ENCODE measurements around the gene SPSB3.

The SPSB3 gene

DNA sequence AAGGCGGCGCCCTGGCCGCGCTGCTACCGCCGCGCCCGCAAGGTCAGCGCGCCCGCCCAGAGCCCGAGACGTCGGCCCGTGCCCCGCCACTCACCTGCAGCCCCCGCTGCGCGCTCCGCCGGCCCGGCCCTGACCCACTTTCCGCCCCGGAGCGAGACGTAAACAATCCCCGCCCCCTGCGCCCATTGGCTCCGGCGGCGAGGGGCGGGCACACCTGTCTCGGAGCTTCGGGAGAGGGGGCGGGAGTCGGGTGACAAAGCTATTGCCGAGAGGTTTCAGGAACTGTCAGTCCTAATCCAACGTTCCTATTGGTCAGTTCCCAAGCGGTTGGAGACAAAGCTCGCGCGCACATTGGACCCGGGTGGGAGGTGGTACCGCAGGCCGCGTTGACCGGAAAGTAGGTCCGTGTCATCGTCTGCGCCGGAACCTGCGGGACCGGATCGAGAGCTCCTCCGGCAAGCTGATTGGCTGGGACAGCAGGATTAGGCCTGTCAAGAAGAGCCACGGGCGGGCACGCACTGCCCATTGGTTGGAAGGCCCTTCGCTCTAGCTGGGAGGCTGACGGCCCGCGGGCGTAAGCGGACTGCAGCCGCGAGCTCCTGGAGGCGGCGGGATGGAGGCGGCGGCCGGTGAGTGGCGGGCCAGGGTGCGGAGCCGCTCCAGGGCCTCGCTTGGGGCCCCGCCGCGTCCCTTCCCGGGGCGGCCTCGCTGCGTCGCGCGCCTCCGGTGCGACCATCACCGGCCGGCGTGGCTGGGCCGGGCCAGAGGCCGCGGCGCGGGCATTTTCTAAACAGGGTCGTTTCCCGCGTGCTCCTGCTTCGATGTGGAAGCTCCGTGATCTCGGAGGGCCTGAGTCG, at the start of gene SPSB3, which contains the start of gene NUBP2:
TSS of gene SPSB3 (minus strand) at position 164 of the 857 bp plus-strand sequence. CDS start 1,088 bp downstream, outside the sequence.
TSS of gene NUBP2 (plus strand) at position 553 of the 857 bp plus-strand sequence. CDS start at position 614, 61 bp downstream.
- peak within 1 kb of the TSS; percentile 83 for H3K4me3 ChIP-seq (ENCODE audit: low read depth, low read length)
- DNase-seq (ENCODE audit: low read depth): peak; percentile 100
- TF ChIP-seq, protein P1, sequence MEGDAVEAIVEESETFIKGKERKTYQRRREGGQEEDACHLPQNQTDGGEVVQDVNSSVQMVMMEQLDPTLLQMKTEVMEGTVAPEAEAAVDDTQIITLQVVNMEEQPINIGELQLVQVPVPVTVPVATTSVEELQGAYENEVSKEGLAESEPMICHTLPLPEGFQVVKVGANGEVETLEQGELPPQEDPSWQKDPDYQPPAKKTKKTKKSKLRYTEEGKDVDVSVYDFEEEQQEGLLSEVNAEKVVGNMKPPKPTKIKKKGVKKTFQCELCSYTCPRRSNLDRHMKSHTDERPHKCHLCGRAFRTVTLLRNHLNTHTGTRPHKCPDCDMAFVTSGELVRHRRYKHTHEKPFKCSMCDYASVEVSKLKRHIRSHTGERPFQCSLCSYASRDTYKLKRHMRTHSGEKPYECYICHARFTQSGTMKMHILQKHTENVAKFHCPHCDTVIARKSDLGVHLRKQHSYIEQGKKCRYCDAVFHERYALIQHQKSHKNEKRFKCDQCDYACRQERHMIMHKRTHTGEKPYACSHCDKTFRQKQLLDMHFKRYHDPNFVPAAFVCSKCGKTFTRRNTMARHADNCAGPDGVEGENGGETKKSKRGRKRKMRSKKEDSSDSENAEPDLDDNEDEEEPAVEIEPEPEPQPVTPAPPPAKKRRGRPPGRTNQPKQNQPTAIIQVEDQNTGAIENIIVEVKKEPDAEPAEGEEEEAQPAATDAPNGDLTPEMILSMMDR (IDR thresholded peaks at IDR 0.05; ENCODE audit: low read depth, low read length, missing control alignments): no peak
- in situ Hi-C loops (cut with HindIII; ENCODE audit: low sequenced_read_pairs): no loop called here

DNA sequence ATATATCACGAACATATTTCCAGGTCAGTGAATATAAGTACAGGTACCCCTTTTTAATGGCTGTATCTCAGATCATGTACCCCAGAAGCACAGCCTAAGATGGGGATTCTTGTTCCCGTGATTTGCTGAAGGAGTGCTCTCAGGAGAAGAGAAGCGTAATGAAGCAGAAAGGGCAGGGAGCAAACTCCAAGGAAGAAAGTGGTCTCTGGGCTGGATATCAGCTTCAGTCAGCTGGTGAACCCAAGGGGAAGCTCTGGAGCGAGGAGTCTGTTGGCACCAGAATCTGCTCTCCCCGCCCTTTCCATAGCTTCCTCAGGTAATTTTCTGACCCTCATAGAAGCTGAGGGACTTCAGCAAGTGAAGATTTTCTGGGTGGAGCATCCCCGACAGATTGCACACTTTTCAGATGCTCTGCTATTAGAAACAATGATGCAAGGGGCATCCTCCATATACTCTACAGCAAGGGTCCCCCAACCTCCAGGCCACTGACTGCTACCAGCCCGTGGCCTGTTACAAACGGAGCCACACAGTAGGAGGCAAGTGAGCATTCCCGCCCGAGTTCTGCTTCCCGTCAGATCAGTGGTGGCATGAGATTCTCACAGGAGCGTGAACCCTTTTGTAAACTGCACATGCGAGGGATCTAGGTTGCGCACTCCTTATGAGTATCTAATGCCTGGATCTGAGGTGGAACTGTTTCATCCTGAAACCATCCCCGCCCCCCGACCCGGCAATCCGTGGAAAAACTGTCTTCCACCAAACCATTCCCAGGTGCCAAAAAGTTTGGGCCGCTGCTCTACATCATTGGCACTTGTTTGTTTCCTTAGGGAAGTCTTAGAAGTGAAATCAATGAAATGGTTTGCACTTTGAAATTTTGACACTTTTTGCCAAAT, 49.1 kb upstream of the SPSB3 start:
- no peak for DNase-seq (ENCODE audit: low read depth)
- H3K4me3 ChIP-seq (ENCODE audit: low read depth, low read length): no peak overlapping the region
- TF ChIP-seq, protein P1 (IDR thresholded peaks at IDR 0.05; ENCODE audit: low read depth, low read length, missing control alignments): no peak
- in situ Hi-C loops (cut with HindIII; ENCODE audit: low sequenced_read_pairs): no loop called here

DNA sequence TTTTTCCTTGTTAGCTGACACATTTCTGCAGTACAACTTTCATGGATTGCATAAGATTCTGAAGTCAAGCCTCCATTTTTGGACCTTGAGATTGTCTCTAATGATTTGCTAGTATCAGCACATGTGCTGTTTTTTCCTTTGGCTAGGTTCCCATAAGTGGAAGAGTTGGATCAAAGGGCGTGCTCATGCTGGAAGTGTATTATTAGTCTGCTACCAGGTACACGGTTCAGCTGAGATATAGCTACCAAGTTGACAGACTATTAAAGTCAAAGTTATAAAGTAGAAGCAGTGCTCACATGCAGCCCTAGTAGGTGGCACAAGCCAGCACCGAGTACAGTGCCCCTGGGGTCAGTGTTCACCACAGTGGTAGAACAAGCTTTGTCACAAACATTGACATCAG, 47.8 kb upstream of the SPSB3 start:
- in situ Hi-C loops (cut with HindIII; ENCODE audit: low sequenced_read_pairs): no loop called here
- TF ChIP-seq, protein P1 (IDR thresholded peaks at IDR 0.05; ENCODE audit: low read depth, low read length, missing control alignments): no peak
- H3K4me3 ChIP-seq (ENCODE audit: low read depth, low read length): no peak overlapping the region
- no peak for DNase-seq (ENCODE audit: low read depth)

DNA sequence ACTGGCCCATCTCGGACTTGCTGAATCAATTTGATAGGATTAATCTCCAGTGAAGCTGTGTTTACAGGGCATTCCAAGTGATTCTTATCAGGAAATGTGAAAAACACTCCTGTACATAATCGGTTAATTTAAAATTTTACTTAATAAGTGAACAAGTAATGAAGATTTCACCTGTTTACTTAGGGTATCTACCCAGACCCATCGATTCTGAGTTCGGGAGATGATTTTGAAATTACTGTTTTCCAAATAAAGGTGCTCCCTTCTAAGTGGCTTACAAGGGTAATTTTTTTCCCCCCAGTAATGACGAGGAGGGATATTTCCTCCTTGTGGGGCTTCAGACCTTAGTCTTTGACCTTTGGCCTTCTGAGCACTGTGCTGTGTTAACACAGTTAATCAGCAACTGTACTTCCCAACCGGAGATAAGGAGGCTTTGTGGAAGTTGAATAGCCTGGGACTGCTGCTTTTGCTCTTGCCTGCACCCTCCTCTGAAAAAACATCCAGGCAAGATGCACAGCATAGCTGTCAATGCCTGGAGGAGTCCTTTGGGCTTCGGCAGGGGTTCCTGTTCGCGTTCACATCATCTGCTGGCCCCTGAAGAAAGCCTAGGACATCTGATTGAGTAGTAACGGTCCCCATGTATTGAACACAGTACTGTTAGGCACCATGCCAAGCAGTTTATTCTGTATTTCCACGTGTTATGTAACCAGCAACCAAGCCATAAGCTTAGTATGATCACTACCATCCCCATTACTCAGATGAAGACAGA, 46.5 kb upstream of the SPSB3 start:
- TF ChIP-seq, protein P1 (IDR thresholded peaks at IDR 0.05; ENCODE audit: low read depth, low read length, missing control alignments): no peak
- peak overlapping the region; percentile 99 for H3K4me3 ChIP-seq (ENCODE audit: low read depth, low read length)

DNA sequence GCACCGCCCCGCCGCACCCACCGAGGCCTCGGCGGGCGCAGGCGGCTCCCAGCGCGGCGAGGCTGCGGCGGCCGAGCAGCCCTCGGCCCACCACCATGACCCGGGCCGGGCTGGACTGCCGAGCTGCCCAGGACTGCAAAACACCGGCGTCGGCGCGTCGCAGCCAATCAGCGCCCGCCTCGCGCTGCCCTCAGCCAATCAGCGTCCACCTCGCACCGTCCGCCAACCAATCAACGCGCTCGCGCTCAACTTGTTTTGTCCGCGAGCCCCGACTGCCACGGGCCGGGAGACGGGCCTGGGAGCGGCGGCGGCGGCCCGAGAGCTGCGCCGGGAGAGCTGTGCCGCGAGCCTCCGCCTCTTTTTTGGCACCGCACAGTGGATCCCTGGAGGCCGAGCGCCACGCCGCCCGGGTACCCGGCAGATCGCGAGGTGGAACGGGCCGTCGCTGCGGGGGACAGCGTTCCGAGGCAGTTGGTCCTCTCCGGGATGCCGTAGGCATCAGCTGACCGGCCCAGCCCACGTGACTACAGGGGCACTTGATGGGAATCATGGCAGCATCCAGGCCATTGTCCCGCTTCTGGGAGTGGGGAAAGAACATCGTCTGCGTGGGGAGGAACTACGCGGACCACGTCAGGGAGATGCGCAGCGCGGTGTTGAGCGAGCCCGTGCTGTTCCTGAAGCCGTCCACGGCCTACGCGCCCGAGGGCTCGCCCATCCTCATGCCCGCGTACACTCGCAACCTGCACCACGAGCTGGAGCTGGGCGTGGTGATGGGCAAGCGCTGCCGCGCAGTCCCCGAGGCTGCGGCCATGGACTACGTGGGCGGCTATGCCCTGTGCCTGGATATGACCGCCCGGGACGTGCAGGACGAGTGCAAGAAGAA, 44.6 kb upstream of the SPSB3 start, which contains the start of the genes FAHD1 and HAGH:
TSS of gene FAHD1 (plus strand) at position 516 of the 883 bp plus-strand sequence. CDS start at position 549, 33 bp downstream.
TSS of gene HAGH (minus strand) at position 135 of the 883 bp plus-strand sequence. CDS start at position 97, 38 bp downstream.
- in situ Hi-C loops (cut with HindIII; ENCODE audit: low sequenced_read_pairs): no loop called here
- peak; percentile 86 for DNase-seq (ENCODE audit: low read depth)

More for the DNA sequence above, 46.5 kb upstream of the SPSB3 start:
- in situ Hi-C loops (cut with HindIII; ENCODE audit: low sequenced_read_pairs): no loop called here
- no peak for DNase-seq (ENCODE audit: low read depth)

More for the DNA sequence above, 44.6 kb upstream of the SPSB3 start, which contains the start of the genes FAHD1 and HAGH:
- peak within 1 kb of the TSS; percentile 99 for H3K4me3 ChIP-seq (ENCODE audit: low read depth, low read length)
- TF ChIP-seq, protein P1 (IDR thresholded peaks at IDR 0.05; ENCODE audit: low read depth, low read length, missing control alignments): no peak

Data from astrocyte of the cerebellum (primary cell).